GDM1 (cell line): Measurements from ENCODE around the gene MANBA.
"Not testable (repeated sequence)": the region's sequence is repeated elsewhere in the genome, so short reads cannot be mapped to it uniquely, and the experiment has no call there.

Experiments used
- DNase-seq: peaks from one replicate; lab custom pipeline; 2025; lab: John Stamatoyannopoulos, UW

The MANBA gene

DNA sequence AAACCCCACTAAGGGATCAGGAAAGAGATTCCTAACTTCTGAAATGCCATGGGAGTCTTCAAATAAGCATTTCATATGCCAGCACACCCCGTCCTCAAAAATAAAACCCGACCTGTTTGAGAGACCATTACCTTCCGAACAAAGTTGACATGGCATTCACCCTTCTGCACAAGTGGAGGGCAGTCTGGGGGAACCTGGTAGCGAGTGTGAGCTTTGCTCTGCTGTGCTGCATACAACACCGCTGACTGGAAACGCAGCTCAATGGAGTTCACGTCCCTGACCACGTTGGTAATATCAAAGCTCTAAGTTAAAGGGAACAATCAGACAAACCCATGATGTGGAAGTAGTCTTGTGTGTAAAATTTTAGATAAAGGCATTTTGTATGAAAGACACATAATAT lies 38.0 kb downstream of the MANBA start:
- no peak for DNase-seq

DNA sequence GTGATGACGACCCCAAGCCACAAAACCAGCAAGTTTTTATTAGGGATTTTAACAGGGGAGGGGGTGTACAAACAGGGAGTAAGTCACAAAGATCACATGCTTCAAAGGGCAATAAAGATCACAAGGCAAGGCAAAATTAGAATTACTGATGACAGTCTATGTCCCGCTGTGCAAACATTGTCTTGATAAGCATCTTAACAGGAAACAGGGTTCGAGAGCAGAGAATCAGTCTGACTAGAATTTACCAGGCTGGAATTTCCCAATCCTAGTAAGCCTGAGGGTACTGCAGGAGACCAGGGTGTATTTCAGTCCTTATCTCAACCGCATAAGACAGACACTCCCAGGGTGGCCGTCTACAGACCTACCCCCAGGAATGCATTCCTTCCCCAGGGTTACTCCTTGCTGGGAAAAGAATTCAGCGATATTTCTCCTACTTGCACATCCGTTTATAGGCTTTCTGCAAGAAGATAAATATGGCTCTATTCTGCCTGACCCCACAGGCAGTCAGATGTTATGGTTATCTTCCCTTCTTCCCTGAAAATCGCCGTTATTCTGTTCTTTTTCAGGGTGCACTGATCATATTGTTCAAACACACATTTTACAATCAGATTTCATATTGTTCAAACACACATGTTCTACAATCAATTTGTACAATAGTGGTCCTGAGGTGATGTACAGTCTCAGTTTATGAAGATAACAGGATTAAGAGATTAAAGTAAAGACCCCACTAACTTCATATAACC lies 41.8 kb downstream of the MANBA start:
- DNase-seq = not testable (repeated sequence)

- DNase-seq = no peak
Measured at GRCh38 chr4:102717448-102718092, 43.2 kb downstream of the MANBA start.

GRCh38 chr4:102715057-102715456 lies 45.7 kb downstream of the MANBA start:
- DNase-seq = no peak

GRCh38 chr4:102713774-102714173 lies 47.0 kb downstream of the MANBA start:
- not testable (repeated sequence) for DNase-seq

DNA sequence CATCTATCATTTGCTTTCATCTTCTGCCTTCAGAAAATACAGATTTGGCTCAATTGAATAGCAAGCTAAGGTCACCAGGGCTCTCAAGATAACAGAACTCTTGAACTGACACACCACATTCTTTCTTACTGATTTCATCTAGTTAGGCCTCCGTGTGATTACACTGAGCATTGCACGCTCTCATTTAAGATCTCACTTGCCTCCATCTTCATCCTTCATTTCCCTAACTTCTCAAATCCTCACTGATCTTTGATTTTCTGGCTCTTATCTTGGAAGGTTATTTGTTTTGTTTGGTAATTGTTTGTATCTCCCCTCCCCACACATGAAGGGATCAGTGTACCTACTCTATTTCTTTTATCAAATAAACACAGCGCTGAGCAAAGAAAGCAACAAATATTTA lies 47.7 kb downstream of the MANBA start:
- no peak for DNase-seq

- no peak for DNase-seq
Measured at GRCh38 chr4:102710986-102711385, 49.8 kb downstream of the MANBA start.

- not testable (repeated sequence) for DNase-seq
Measured at GRCh38 chr4:102709060-102709459, 51.7 kb downstream of the MANBA start.

GRCh38 chr4:102707150-102707549 lies 53.6 kb downstream of the MANBA start:
- DNase-seq = no peak

DNA sequence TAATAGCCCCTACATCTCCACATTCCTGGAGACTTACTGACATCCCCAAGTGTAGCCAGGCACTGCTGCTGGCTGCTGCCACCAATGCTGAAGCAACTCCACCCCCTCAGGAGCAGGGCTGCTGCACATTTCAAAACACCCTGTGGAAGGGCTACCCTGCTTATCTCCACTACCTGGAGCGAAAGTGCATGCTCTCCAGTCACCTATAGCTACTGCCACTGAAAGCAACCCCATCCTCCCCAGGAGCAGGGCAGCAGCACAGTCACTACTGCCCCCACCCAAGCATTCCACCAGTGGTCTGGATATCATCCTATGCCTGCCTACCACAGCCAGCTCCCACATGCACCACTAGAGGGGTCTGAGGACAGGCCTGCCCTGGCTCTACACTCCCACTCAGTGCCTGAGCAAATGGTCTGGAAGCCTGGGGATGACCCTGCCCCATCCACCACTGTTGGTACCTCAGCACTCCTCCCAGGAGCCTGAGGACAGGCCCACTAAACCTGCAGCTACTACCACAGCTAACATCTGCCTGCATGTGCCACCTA lies 55.3 kb downstream of the MANBA start:
- DNase-seq = no peak

- no peak for DNase-seq
Measured at GRCh38 chr4:102696758-102697157, 64.0 kb downstream of the MANBA start.

GRCh38 chr4:102694791-102695190 lies 66.0 kb downstream of the MANBA start:
- no peak for DNase-seq

DNA sequence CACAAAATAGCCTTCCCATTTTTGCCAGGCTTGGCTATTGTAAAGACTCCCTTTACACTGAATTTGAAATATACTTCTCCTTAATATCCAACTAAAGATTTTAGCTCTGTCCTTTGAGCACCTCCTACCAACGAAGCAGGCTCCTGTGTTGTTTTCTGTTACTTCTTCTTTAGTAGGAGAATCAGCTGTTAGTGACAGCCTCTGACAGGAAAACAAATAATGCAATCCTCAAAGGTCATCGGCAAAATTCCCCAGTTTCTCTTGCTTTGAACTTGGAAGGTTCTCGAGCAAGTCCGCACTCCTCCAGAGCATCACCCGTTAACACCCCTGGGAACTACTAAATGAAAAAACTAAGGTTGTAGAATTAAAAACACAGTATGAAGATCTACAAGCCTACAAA lies 66.9 kb downstream of the MANBA start:
- no peak for DNase-seq

GRCh38 chr4:102693262-102693850 lies 67.4 kb downstream of the MANBA start:
- DNase-seq = no peak

DNA sequence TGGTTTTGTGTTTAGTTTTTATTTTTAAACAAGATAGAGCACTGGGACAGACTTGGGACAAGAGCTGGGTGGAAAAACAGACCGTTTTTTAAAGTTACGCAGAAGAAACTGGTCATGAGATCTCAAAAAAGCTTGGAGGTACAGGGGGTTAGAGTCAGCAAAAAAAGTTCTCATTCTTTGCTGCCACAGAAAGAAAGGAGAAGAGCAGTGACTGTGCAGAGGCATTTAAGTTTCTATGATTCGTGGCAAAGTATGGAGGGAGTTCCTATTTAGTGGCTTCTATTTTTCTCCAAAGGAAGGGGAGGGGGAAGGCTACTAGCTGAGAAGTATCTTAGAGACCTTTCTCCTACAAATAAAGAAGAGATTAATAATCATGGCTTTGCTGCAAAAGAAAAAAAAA lies 68.3 kb downstream of the MANBA start:
- peak; percentile 7 for DNase-seq

- no peak for DNase-seq
Measured at GRCh38 chr4:102687982-102688433, 72.8 kb downstream of the MANBA start.

GRCh38 chr4:102687373-102687981 lies 73.3 kb downstream of the MANBA start:
- no peak for DNase-seq

- DNase-seq = no peak
Measured at GRCh38 chr4:102685768-102686167, 75.0 kb downstream of the MANBA start.

DNA sequence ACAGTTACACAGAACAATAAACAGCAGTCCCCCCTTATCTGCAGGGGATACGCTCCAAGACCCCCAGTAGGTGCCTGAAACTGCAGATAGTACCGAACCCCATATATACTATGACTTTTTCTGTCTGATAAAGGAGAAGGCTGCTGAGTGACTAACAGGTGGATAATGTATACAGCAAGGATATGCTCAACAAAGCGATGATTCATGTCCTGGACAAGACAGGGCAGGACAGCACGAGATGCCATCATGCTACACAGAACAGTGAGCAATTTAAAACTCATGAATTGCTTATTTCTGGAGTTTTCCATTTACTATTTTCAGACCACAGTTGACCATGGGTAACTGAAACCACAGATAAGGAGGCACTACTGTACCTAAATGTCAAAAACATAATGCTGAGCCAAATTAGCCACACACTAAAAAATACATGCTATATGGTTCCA lies 76.1 kb downstream of the MANBA start:
- DNase-seq = no peak

GRCh38 chr4:102683881-102684609 lies 76.7 kb downstream of the MANBA start:
- no peak for DNase-seq

DNA sequence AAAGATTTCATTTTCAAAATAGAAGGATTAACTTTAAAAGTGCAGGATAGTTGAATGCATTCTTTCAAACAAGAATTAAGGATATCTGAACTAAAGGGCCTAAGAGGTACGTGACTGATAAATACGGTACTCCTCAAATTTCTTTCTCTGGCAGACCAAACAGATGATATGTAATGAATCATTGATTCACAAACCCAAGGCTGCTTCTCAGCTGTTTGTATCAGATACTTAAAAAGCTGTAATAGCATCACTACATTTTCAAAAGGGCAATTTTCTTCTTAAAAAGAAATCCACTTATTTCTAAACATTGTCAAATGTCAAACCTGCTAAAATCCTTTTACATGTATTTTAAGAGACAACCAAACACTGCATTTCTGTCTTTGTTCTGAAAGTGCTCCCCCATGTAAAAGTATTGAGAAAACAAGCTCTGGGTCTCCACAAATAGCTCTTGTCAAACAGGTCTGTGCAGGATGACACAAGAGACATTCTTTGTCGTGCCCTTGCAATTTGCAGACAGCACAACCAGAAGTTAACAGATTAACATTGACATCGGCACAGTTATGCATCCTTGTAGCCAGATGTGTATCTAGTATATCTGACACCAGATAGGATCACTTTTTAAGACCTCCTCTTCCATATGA lies 82.0 kb downstream of the MANBA start:
- DNase-seq = no peak
